GM12874 (cell line): ENCODE measurements around the gene RSBN1.

Source experiments
- CTCF ChIP-seq: IDR thresholded peaks from 2 replicates; pipeline ENCODE4 v1.5.1; 2011; ENCODE audit warnings: low read depth, mild to moderate bottlenecking, control low read depth, low read length, moderate library complexity; ENCODE audit not compliant: insufficient read depth

The RSBN1 gene

GRCh38 chr1:113760102-113761080 is 51.9 kb downstream of the RSBN1 start:
- TF ChIP-seq CTCF, result no peak

GRCh38 chr1:113759333-113760101 is 52.8 kb downstream of the RSBN1 start, which contains the start of gene PHTF1:
PHTF1 (minus strand) TSS chr1:113759486; CDS start chr1:113758703, 783 bp downstream.
- no peak for TF ChIP-seq CTCF

- no peak for TF ChIP-seq CTCF
Observed at GRCh38 chr1:113758631-113759332, 53.5 kb downstream of the RSBN1 start.

- TF ChIP-seq CTCF, result no peak
Observed at GRCh38 chr1:113756461-113756860, 55.8 kb downstream of the RSBN1 start.

- no peak for TF ChIP-seq CTCF
Observed at GRCh38 chr1:113751516-113751915, 60.8 kb downstream of the RSBN1 start.

GRCh38 chr1:113751114-113751513 is 61.2 kb downstream of the RSBN1 start:
- no peak for TF ChIP-seq CTCF

- no peak for TF ChIP-seq CTCF
Observed at GRCh38 chr1:113749402-113749801, 62.9 kb downstream of the RSBN1 start.
